HuH-7 (cell line): Measurements from ENCODE around the gene AHSP.
"Not testable (repeated sequence)": the region's sequence is repeated elsewhere in the genome, so short reads cannot be mapped to it uniquely, and the experiment has no call there.

ENCODE experiments used
- DNase-seq: peaks from one replicate; pipeline ENCODE4 v3.0.0; 2011; ENCODE audit warnings: low spot score

The AHSP gene

DNA sequence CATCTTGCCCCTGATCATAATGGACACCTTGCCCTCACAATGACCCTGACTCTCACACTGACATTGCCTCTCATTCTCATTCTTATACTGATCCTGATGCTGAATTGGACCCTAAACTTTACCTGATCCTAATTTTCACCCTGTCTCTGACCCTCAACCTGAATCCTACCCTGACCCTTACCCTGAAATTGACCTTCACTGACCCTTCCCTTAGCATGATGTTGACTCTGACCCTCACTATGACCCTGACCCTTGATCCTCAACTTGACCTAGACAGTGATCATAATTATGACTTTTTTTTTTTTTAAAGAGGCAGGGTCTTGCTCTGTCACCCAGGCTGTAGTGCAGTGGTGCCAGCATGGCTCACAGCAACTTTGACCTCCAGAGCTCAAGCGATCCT is 3.4 kb downstream of the AHSP start:
- DNase-seq = no peak

DNA sequence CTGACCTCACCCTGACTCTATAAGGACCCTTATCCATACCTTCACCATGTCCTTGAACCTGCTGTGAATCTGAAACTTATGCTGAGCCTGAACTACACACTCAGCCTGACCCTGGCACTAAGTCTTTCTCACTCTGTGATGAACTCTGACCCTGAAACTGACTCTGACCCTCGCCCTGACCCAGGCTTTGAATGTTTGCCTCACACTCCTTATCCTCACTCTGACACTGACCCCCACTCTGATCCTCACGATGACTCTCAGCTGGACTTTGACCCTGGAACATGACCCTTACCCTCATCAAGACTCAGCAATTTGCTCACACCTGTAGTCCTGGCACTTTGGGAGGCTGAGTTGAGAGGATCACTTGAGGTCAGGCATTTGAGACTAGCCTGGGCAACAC is 4.4 kb downstream of the AHSP start:
- DNase-seq = no peak

DNA sequence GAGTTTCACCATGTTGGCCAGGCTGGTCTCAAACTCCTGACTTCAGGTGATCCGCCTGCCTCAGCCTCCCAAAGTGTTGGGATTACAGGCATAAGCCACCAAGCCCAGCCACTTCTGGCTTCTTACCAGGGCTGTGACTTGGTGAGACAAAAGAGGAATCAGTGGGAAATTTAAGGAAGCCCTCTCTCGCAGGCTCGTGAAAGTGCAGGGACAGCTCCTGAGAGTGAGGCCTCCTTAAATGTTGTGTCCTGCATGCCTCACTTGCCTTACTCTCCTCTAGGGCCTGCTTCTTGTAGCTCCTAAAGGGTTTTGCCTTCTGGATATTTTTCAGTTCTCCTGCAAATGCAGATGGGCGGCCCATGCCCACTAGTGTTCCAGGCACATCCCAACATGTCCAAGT is 5.2 kb downstream of the AHSP start:
- no peak for DNase-seq

DNA sequence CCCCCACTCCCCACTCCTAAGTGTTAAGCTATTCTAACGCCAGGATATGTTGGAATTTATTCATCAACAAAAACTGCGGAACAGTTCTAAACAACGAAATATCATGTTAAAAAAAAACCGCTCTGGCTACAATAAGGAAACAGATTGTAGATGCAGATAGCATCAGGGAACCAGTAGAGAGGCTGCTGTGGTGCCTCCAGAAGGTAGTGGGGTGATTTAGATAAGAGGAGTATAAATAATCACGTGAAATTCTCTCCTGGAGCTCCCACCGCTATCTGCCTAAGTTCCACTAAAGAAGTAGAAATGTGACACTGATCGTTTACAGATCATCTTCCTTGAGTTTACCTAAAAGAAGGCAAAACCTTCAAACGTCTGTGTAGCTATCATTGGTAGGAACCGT is 8.0 kb downstream of the AHSP start:
- no peak for DNase-seq

DNA sequence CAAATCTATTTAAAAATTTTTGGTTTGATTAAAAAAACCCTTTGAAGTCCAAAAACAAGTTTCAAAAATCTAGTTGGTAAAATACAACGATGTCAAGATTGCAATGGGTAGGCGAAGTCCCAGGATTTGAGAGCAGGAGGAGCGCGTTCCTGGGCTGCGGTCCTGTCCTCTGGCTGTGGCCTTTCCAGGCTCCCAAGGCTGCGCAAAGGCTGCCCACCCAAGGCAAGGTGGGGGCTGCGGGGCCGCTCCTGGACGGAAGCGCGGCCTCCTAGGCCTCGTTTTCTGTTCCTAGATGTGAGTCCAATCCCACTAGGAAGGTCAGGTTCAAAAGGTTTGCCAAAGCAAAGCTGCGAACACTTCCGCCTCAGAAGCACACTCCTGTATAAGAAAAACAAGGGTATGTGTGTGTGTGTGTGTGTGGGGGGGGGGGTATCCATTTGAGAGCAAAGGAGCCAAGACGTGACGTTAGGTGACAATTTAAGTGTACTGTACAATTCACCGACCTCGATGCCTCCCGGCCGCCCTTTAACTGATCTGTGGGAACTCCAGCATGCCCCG is 9.2 kb downstream of the AHSP start:
- DNase-seq = no peak

DNA sequence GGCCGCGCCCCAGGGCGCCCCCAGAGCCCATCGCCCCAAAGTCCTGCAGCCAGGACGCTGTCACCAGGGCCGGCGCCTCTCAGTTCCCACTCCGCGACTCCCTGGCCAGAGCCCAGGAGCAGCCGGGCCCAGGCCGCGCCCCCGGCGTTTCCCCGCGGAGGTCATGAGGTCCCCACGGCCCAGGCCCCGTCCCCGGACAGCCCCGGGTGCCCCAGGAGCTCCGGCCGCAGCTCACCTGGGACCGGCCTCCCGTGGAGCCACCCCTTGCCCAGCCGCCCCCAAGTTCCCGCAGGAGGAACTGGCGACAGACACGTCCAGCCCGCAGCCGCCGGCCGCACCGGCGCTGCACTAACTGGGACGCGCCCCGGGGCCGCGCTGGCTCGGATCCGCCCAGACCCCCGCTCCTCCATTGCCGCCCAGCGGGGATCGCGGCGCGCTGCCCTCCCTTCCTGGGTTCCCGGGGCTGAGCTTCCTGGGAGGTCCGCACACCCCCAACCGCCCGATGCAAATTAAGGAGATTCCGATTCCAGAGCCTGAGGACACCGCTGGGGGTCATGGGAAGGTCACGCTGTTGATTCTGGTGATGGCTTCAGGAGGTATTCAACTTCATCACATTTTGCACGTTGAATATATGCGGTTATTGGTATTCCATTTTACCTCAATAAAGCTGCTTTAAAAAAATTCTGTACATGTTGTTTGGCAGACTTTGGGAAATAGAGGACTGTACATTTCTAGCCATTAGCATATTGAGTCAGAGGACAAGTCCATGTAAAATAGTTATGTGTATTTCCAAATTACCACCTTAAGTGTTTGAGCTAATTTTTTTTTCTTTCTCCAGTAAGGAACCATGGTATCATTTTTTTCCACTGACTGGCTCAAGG is 9.9 kb downstream of the AHSP start:
- no peak for DNase-seq

DNA sequence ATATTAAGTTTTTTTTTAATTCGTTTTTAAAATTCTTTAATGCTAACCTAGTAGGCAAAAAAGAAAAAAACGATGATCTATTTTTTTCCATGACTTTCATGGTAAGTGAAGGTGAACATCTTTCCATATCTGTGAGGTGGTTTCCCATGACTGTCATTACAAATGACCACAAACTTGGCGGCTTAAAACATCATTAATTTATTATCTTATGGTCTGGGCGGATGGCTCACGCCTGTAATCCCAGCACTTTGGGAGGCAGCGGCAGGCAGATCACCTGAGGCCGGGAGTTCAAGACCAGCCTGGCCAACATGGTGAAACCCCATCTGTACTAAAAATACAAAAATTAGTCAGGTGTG is 10.5 kb downstream of the AHSP start:
- not testable (repeated sequence) for DNase-seq

DNA sequence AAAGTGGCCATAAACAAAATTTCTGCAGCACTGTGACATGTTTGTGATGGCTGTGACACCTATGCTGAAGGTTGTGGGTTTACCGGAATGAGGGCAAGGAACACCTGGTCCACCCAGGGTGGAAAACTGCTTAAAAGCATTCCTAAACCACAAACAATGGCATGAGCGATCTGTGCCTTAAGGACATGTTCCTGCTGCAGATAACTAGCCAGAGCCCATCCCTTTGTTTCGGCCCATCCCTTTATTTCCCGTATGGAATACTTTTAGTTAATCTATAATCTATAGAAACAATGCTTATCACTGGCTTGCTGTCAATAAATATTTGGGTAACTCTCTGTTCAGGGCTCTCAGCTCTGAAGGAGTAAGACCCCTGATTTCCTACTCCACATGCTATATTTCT is 12.1 kb downstream of the AHSP start:
- DNase-seq = not testable (repeated sequence)

DNA sequence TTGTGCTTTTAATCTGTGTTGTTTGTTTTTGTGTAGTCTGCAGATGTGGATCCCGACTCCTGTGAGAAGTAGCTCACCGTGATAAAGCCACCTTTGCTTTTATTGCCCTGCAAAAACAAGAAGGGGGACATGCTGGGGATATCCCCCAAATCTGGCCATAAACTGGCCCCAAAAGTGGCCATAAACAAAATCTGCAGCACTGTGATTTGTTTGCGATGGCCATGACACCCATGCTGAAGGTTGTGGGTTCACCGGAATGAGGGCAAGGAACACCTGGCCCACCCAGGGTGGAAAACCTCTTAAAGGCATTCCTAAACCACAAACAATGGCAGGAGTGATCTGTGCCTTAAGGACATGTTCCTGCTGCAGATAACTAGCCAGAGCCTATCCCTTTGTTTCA is 15.1 kb downstream of the AHSP start:
- DNase-seq = no peak

DNA sequence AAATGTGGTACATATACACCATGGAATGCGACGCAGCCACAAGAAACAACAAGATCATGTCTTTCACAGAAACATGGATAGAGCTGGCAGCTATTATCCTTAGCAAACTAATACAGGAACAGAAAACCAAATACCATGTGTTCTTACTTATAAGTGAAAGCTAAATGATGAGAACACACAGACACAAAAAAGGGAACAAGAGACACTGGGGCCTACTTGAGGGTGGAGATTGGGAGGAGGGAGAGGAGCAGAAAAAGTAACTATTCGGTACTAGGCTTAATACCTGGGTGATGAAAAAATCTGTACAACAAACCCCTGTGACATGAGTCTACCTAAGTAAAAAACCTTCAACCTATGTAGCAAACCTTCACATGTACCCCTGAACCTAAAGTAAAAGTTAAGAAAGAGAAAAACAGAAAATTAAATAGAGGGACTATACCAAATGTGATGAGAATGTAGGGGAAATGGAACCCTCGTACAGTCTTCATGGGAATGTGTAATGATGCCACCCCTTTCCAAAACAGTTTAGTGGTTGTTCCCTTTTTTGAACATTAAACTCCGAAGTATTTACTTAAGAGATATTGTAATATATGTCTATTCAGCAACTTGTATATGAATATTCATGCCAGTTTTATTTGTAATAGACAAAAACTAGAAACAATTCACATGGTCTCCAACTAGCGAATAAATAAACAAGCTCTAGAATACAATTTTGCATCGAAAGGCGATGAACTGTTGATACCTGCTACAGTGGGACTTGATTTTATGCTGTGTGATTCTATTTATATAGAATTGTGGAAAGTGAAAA is 33.9 kb downstream of the AHSP start:
- no peak for DNase-seq

DNA sequence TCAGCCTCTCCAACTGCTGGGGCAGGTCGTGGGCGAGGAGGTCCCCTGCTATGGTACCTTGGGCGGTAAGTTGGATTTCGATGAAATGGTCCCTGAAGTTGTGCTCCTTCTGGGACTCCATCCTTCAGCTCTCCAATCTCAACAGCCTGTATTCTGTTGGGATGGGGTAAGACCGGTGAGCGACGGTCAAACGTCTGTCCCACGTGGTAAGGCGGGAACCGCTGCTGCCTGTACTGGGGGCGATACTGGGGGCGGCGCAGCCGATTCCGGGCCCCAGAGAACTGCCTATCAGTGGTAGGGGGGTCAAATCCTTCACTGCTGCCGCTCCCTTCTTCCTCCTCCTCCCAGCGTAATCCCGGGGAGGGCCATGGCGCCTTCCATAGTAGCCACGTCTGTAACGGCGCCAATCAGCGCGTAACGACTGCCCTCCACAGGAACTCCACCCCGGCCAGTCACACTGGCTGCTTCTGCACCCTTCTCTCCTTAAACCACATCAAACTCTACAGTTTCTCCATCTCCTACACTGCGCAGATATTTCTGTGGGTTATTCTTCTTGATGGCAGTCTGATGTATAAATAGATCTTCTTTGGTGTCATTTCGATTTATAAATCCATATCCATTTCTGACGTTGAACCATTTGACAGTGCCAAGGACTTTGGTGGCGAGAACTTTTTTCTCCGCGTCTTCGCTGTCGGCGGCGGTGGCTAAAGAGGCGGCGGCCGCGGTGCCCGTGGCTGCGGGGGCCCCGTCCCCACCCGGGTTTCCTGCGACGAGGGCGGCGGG is 41.1 kb downstream of the AHSP start:
- no peak for DNase-seq

DNA sequence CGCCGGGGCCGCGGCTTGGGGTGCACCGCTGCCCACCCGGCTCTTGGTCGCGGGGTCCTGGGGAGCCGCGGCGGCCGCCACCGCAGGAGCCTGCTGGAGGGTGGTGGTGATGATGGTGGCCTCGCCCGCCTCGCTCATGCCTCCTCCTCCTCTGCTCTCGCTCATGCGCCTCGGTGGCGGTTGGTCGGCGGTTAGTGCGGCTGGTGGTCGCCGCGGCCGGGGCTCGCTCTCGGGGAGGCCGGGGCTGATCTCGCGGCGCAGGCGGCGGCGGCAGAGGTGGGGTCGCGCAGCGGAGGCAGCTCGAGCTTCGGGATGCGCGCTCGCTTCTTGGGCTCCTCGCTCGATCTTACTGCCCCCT is 41.6 kb downstream of the AHSP start:
- no peak for DNase-seq

DNA sequence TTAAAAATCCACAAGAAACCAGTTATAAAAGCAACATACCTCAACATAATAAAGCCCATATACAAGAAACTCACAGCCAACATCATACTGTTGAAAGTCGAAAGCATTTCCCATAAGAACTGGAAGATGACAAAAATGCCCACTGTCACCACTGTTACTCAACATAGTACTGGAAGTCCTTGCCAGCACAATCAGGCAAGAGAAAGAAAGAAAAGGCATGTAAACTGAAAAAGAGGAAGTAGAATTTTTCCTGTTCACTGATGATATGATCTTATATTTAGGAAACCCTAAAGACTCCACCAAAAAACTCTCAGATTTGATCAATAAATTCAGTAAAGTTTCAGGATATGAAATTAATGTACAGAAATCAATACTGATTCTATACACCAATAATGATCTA is 45.1 kb downstream of the AHSP start:
- DNase-seq = no peak

DNA sequence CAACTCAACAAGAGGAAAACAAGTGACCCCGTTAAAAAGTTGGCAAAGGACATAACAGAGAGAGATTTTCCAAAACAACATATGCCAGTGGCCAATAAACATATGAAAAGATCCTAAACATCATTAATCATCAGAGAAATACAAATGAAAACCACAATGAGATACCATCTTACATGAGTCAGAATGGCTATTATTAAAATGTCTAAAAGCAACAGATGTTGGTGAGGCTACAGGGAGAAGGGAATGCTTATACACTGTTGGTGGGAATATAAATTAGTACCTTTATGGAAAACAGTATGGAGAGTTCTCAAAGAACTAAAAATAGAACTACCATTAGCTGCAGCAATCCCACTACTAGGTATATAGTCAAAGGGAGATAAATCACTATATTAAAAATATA is 46.5 kb downstream of the AHSP start:
- not testable (repeated sequence) for DNase-seq

DNA sequence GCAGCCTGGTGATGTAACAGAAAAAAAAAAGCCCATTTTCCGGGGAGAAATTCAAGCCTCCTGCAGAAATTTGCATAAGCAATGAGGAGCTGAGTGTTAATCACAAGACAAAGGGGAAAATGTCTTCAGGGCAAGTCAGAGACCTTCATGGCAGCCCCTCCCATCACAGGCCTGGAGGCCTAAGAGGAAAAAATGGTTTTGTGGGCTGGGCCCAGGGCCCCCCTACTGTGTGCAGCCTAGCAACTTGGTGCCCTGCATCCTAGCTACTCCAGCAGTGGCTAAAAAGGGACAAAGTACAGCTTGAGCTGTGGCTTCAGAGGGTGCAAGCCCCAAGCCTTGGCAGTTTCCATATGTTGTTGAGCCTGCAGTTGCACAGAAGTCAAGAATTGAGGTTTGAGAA is 49.7 kb downstream of the AHSP start:
- DNase-seq = no peak
